Astrocyte (in vitro differentiated cells and primary cell): ENCODE measurements around the gene CIAPIN1.

Experiments
- EZH2 ChIP-seq: IDR thresholded peaks from 2 replicates; pipeline ENCODE4 v1.6.1; 2012; ENCODE audit warnings: mild to moderate bottlenecking, low read length, inconsistent platforms; ENCODE audit not compliant: insufficient read depth
- TF ChIP-seq, protein P1 (sequence below): IDR thresholded peaks from 2 replicates; pipeline ENCODE4 v1.5.1; 2011; ENCODE audit warnings: low read depth, mild to moderate bottlenecking, inconsistent platforms, low read length, moderate library complexity; ENCODE audit not compliant: insufficient read depth

DNA sequence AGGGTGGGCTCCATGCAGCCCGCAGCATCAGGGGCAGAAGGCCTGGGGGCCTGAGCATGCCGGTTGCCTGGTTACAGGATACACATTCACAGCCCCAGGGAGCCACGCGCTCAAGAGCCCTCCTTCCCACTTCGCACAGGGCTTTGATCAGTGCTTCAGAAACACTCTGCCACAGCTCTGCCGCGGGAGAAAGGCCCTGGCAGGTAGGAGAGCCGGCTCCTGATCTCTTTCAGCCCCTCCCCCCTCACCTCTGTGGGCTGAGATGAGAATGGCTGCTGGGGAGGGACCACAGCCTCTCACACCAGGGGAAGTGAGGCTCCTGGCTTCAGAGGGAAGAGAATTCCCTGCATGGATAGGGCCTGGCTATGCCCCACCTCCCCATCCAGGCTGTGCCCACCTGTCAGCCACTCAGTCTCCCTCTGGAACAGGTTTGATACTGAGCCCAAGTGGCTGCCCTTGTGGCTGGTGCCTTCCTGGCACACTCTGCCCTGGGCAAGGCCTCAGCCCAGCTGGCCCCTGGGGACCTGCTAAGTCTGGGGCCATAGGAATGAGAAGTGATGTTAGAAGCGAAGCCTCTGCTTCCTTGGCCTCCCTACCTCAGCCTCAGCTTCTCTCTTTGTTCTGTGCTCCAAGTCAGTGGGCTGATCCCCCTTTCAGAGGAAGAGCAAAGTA lies 30.5 kb upstream of the CIAPIN1 start:
- TF ChIP-seq, protein P1, sequence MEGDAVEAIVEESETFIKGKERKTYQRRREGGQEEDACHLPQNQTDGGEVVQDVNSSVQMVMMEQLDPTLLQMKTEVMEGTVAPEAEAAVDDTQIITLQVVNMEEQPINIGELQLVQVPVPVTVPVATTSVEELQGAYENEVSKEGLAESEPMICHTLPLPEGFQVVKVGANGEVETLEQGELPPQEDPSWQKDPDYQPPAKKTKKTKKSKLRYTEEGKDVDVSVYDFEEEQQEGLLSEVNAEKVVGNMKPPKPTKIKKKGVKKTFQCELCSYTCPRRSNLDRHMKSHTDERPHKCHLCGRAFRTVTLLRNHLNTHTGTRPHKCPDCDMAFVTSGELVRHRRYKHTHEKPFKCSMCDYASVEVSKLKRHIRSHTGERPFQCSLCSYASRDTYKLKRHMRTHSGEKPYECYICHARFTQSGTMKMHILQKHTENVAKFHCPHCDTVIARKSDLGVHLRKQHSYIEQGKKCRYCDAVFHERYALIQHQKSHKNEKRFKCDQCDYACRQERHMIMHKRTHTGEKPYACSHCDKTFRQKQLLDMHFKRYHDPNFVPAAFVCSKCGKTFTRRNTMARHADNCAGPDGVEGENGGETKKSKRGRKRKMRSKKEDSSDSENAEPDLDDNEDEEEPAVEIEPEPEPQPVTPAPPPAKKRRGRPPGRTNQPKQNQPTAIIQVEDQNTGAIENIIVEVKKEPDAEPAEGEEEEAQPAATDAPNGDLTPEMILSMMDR = no peak
- TF ChIP-seq EZH2 = no peak
